Measurements from ENCODE around the gene CACNA1S. TPM values are rescaled to one million over a fixed set of nuclear protein-coding genes. Genes with fewer than 3 reads are reported as not detected.

CACNA1S gene
- total RNA-seq, 1 experiment from 2014 or later, result not detected

DNA sequence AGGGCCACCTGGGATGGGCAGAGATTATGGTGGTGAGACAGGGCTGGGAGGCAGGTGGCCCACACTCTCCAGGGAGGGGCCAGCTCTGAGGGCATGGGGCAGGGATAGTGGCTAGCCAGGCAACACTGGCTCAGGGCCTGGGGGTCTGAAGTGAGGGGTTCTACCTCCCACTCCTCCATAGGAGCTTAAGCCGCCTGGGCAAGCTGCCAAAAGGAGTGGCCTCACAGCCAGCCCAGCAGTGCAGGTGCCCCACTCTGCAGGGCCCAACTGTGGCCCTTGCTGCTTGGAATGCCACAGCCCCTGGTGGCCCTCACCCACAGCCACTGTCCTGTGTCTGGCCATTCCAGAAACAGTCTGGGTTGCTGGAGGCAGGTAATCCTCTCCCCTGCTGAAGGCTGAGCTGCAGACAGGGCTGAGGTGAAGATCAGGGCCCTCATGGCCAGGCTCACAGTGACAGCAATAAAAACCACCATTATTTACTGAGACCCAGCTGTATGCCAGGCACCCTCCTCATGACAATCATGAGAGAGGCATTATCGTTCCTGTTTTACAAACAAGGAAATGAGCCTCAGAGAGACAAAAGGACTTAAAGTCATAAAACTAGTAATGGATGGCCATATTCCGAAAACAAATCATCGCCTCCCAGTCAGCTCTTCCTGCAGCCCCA, 119.7 kb downstream of the CACNA1S start:
- no peaks in the 10 kb centered on the region for H3K23me2 ChIP-seq (ENCODE audit: insufficient read length, low read depth, low read length, poor library complexity, severe bottlenecking)
- no peak overlapping the region for H2BK5ac ChIP-seq (ENCODE audit: insufficient read length, low read length)
- no peaks in the 10 kb centered on the region for H3K27me3 ChIP-seq (ENCODE audit: insufficient read depth, low read length)
- no peak overlapping the region for H3K27ac ChIP-seq (ENCODE audit: insufficient read length, low read depth, low read length)
- H3K23ac ChIP-seq (ENCODE audit: insufficient read length, low read depth, low read length), result no peak overlapping the region
- no peak overlapping the region for H2BK15ac ChIP-seq (ENCODE audit: low read depth, low read length)
- H3K4me3 Mint-ChIP-seq, result no peak overlapping the region
- H3T11ph ChIP-seq (ENCODE audit: low read length), result no peak overlapping the region
- no peaks in the 10 kb centered on the region for H3K79me1 ChIP-seq (ENCODE audit: insufficient read depth, low read depth, low read length, poor library complexity, severe bottlenecking)
- H3K4me1 ChIP-seq (ENCODE audit: insufficient read depth, low read length), result no peaks in the 10 kb centered on the region
- H3K9ac ChIP-seq (ENCODE audit: extremely low read depth, insufficient read length, low read length), result no peak overlapping the region
- H3K4ac ChIP-seq (ENCODE audit: low read depth, low read length), result no peak overlapping the region
- no peak overlapping the region for H4K91ac ChIP-seq (ENCODE audit: insufficient read length, low read depth, low read length)
- no peaks in the 10 kb centered on the region for H3K79me2 ChIP-seq (ENCODE audit: insufficient read depth, low read length)
- H2BK120ac ChIP-seq (ENCODE audit: low read depth, low read length, poor library complexity, severe bottlenecking), result no peak overlapping the region
- H2AK5ac ChIP-seq (ENCODE audit: insufficient read length, low read length), result no peak overlapping the region
- H3K56ac ChIP-seq (ENCODE audit: insufficient read length, low read depth, low read length), result no peak overlapping the region
- H3K27ac Mint-ChIP-seq, result peak overlapping the region in 1 of 3 experiments; percentile 68; a peak in 2 of 7 replicates
- H3K18ac ChIP-seq (ENCODE audit: insufficient read length, low read depth, low read length), result no peak overlapping the region
- H3K36me3 Mint-ChIP-seq (ENCODE audit: insufficient read depth in 1 of 3, low read depth in 3 of 3), result peaks cover 18 to 32% (median 18%) of the 10 kb centered on the region in 3 experiments; a peak in 6 of 7 replicates
- H4K5ac ChIP-seq (ENCODE audit: insufficient read length, low read depth, low read length), result no peak overlapping the region
- no peak overlapping the region for H3K14ac ChIP-seq (ENCODE audit: insufficient read depth, low read length)
- no peak overlapping the region for H2AFZ ChIP-seq (ENCODE audit: low read length)
- no peaks in the 10 kb centered on the region for H3K27me3 Mint-ChIP-seq (ENCODE audit: low read depth)
- H4K20me1 ChIP-seq (ENCODE audit: control insufficient read depth, insufficient read depth, insufficient read length), result no peaks in the 10 kb centered on the region
- no peaks in the 10 kb centered on the region for H3K9me3 Mint-ChIP-seq
- no peak for DNase-seq
- H3K4me2 ChIP-seq (ENCODE audit: insufficient read depth, insufficient read length, low read length), result no peak overlapping the region
- H3K9me3 ChIP-seq (ENCODE audit: control insufficient read depth, low read depth, low read length), result no peaks in the 10 kb centered on the region
- WGBS (ENCODE audit: extremely low coverage, insufficient read length, low lambda C conversion rate), result no CpG with 5 or more reads among the region's 4 CpGs
- no peaks in the 10 kb centered on the region for H3K4me1 Mint-ChIP-seq
- no peak overlapping the region for H4K8ac ChIP-seq (replicated peaks; ENCODE audit: insufficient read length, low read depth, low read length)
- no peak overlapping the region for H2BK20ac ChIP-seq (ENCODE audit: low read depth, low read length, poor library complexity, severe bottlenecking)
- no peak overlapping the region for H2BK12ac ChIP-seq (ENCODE audit: insufficient read length, low read depth, low read length)
- TF ChIP-seq, protein P1, sequence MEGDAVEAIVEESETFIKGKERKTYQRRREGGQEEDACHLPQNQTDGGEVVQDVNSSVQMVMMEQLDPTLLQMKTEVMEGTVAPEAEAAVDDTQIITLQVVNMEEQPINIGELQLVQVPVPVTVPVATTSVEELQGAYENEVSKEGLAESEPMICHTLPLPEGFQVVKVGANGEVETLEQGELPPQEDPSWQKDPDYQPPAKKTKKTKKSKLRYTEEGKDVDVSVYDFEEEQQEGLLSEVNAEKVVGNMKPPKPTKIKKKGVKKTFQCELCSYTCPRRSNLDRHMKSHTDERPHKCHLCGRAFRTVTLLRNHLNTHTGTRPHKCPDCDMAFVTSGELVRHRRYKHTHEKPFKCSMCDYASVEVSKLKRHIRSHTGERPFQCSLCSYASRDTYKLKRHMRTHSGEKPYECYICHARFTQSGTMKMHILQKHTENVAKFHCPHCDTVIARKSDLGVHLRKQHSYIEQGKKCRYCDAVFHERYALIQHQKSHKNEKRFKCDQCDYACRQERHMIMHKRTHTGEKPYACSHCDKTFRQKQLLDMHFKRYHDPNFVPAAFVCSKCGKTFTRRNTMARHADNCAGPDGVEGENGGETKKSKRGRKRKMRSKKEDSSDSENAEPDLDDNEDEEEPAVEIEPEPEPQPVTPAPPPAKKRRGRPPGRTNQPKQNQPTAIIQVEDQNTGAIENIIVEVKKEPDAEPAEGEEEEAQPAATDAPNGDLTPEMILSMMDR (conservative IDR thresholded peaks at IDR 0.05), result no peak

Measured in H9 (cell line).